Stomach (tissue), 9 donors: Measurements from ENCODE around the gene CACUL1. TPM values are rescaled to one million over a fixed set of nuclear protein-coding genes. Genes with fewer than 3 reads are reported as not detected.

Experiments
- DNase-seq, 2 donors: peaks; one replicate each; pipeline versions ENCODE4 v3.0.0 to v3.0.0-alpha.2; 2013 to 2019
- H3K27ac ChIP-seq, 5 donors: fragments of 200-600 bp in 4 of 5; sonication (generic) in 4 of 5; one replicate each; pipeline ENCODE4 v1.5.1; 2013 to 2019; ENCODE audit warnings: mild to moderate bottlenecking in 1 of 5, moderate library complexity in 1 of 5
- H3K27me3 ChIP-seq, 3 donors: fragments of 200-600 bp; sonication (generic); one replicate each; pipeline ENCODE4 v1.5.1; 2017 to 2019; ENCODE audit warnings: mixed run types in 1 of 3
- H3K36me3 ChIP-seq, 4 donors: fragments of 200-600 bp; sonication (generic); 1 replicate in 3 of 4; 2 replicates in 1 of 4; pipeline ENCODE4 v1.5.1; 2016 to 2019
- H3K4me1 ChIP-seq, 4 donors: fragments of 200-600 bp; sonication (generic); one replicate each; pipeline ENCODE4 v1.5.1; 2016 to 2019
- H3K4me3 ChIP-seq, 4 donors: fragments of 200-600 bp; sonication (generic) in 3 of 4; one replicate each; pipeline ENCODE4 v1.5.1; 2016 to 2019; ENCODE audit warnings: mild to moderate bottlenecking in 1 of 4
- H3K9me3 ChIP-seq, 4 donors: fragments of 200-600 bp; sonication (generic); one replicate each; pipeline ENCODE4 v1.5.1; 2016 to 2019
- EP300 ChIP-seq: sonication (generic); formaldehyde crosslinking; IDR thresholded peaks from one replicate; pipeline ENCODE4 v1.6.1; 2017; ENCODE audit warnings: antibody characterized with exemption
- POLR2A ChIP-seq, 4 donors: fragments of 450-650 bp; IDR thresholded peaks; one replicate each; pipeline ENCODE4 v1.6.1; 2016; ENCODE audit warnings: antibody characterized with exemption in 4 of 4, control low read depth in 2 of 4, mild to moderate bottlenecking in 1 of 4, moderate library complexity in 1 of 4
- POLR2AphosphoS5 ChIP-seq, 3 donors: sonication (generic); formaldehyde crosslinking; IDR thresholded peaks; one replicate each; pipeline ENCODE4 v1.6.1; 2016; ENCODE audit warnings: antibody characterized with exemption in 3 of 3
- WGBS, 5 donors: extraction: QIAGEN DNeasy Blood & Tissue Kit in 3 of 5; methylation state at CpG; one replicate each; pipeline versions ENCODE4 v1.1.5 to v1.1.7; 2013 to 2018; 5-methylcytosine and 5-hydroxymethylcytosine counted together
- intact Hi-C: fragments of 100-400 bp; cut with DNase I; formaldehyde crosslinking; loops from one replicate; pipeline ENCODE4 v1.15.1; 2023; ENCODE audit warnings: low total_unique reads
- polyA plus RNA-seq, 3 donors: library from polyadenylated mRNA; stranded (reverse); fragments of 200-250 nt; gene quantifications; one replicate each; pipeline ENCODE4 v1.2.3, GENCODE V29; 2013
- total RNA-seq, 5 donors: library from RNA; depleted of rRNA; stranded (reverse); fragments of >200 nt; gene quantifications; one replicate each; pipeline versions ENCODE4 v1.1.0 to v1.2.3, GENCODE V29; 2014 to 2016
- TF ChIP-seq, protein P1 (sequence below), 7 experiments: fragments of 450-650 bp in 4 of 7; fragments of 200-600 bp in 3 of 7; sonication (generic) in 3 of 7; IDR thresholded peaks; one replicate each; pipeline ENCODE4 v1.5.1; 2016 to 2019; ENCODE audit warnings: antibody characterized with exemption in 7 of 7, control low read depth in 2 of 7, mild to moderate bottlenecking in 1 of 7
- donor health status: healthy with polysubstance abuse.
- donor health status: Bipolar disorder and iron deficiency.
- donor health status: healthy.

Gene CACUL1
- total and polyA plus RNA-seq, 8 donors = 5.1 to 76.9 (median 18.5) TPM

DNA sequence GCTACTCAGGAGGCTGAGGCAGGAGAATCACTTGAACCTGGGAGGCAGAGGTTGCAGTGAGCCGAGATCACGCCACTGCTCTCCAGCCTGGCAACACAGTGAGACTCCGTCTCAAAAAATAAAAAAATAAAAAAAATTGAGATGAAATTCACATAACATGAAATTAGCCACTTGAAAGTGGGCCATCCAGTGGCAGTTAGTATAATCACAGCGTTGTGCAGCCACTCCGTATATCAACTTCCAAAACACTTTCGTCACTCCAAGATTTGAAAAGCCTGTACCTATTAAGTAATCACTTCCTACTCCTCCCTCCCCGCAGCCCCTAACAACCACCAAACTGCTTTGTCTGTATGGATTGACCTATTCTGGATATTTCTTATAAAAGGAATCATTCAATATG is 20.7 kb upstream of the CACUL1 start:
- 63 to 85% (median 79%) methylated on average over 6 to 7 of the region's 7 CpGs for WGBS, 5 donors

DNA sequence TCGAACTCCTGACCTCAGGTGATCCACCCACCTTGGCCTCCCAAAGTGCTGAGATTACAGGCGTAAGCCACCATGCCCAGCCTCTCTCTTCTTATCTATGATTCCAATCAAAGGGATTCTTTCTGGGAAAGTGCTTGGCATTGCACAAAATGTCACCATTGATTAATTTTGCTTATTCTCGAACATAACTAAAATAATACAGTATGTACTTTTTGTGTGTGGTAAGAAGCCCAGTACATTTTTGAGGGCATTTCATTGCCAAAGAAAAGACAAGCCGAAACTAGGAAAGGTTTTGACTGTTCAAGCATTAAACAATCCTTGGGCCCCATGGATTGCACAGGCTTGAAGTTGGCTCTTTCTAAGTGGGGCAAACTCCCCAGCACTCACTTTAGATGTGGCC is 18.3 kb upstream of the CACUL1 start:
- Histone ChIP-seq H3K4me3 (no peak overlapping the region), H3K27me3 (no peaks in the 10 kb centered on the region), H3K27ac (no peak overlapping the region), H3K4me1 (no peaks in the 10 kb centered on the region), H3K36me3 (no peaks in the 10 kb centered on the region), H3K9me3 (peaks cover 0 to 9% (median 5%) of the 10 kb centered on the region in 4 donors)
- intact Hi-C loops = no loop called here
- 80 to 89% (median 84%) methylated on average over 4 of the region's 4 CpGs for WGBS, 5 donors
- TF ChIP-seq POLR2A (IDR thresholded peaks at IDR 0.05) (no peak), POLR2AphosphoS5 (IDR thresholded peaks at IDR 0.05) (no peak), EP300 (no peak)
- TF ChIP-seq, protein P1, sequence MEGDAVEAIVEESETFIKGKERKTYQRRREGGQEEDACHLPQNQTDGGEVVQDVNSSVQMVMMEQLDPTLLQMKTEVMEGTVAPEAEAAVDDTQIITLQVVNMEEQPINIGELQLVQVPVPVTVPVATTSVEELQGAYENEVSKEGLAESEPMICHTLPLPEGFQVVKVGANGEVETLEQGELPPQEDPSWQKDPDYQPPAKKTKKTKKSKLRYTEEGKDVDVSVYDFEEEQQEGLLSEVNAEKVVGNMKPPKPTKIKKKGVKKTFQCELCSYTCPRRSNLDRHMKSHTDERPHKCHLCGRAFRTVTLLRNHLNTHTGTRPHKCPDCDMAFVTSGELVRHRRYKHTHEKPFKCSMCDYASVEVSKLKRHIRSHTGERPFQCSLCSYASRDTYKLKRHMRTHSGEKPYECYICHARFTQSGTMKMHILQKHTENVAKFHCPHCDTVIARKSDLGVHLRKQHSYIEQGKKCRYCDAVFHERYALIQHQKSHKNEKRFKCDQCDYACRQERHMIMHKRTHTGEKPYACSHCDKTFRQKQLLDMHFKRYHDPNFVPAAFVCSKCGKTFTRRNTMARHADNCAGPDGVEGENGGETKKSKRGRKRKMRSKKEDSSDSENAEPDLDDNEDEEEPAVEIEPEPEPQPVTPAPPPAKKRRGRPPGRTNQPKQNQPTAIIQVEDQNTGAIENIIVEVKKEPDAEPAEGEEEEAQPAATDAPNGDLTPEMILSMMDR (IDR thresholded peaks at IDR 0.05) = no peak
- DNase-seq = no peak

More for the DNA sequence above, 20.7 kb upstream of the CACUL1 start:
- Histone ChIP-seq H3K4me1 (no peaks in the 10 kb centered on the region), H3K4me3 (no peak overlapping the region), H3K27me3 (no peaks in the 10 kb centered on the region), H3K36me3 (no peaks in the 10 kb centered on the region), H3K27ac (no peak overlapping the region), H3K9me3 (peaks cover 0 to 6% (median 2%) of the 10 kb centered on the region in 4 donors)
- TF ChIP-seq EP300 (no peak), POLR2A (IDR thresholded peaks at IDR 0.05) (no peak), POLR2AphosphoS5 (IDR thresholded peaks at IDR 0.05) (no peak)
- TF ChIP-seq, protein P1 (IDR thresholded peaks at IDR 0.05) = no peak
- no peak for DNase-seq
- intact Hi-C loops = no loop called here

DNA sequence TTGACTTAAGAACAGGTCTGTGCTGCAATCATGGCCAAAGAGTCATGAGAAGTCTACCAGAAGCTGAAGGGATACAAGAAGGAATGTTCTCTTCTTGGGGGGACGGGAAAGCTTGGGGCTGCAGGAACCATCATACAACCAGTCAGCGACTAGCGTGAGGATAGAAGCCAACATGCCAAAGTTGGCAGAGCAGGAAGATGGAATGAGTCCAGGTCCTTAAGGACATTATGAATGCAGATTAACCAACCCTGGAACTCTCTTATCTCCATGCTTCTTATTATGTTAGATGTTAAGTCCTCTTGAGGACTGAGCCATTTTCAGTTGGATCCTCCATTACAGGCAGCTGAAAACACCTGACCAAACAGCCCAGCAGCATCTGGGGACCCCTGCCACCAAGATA is 17.2 kb upstream of the CACUL1 start:
- Histone ChIP-seq H3K36me3 (no peaks in the 10 kb centered on the region), H3K9me3 (peaks cover 0 to 9% (median 4%) of the 10 kb centered on the region in 4 donors), H3K4me3 (no peak overlapping the region), H3K27me3 (no peaks in the 10 kb centered on the region), H3K4me1 (no peaks in the 10 kb centered on the region), H3K27ac (no peak overlapping the region)
- intact Hi-C loops = no loop called here
- no peak for TF ChIP-seq EP300
- no peak for TF ChIP-seq POLR2A (IDR thresholded peaks at IDR 0.05)
- no peak for TF ChIP-seq POLR2AphosphoS5 (IDR thresholded peaks at IDR 0.05)
- TF ChIP-seq, protein P1 (IDR thresholded peaks at IDR 0.05) = no peak
- no peak for DNase-seq
- 79 to 100% (median 82%) methylated on average over 3 of the region's 3 CpGs for WGBS, 5 donors

DNA sequence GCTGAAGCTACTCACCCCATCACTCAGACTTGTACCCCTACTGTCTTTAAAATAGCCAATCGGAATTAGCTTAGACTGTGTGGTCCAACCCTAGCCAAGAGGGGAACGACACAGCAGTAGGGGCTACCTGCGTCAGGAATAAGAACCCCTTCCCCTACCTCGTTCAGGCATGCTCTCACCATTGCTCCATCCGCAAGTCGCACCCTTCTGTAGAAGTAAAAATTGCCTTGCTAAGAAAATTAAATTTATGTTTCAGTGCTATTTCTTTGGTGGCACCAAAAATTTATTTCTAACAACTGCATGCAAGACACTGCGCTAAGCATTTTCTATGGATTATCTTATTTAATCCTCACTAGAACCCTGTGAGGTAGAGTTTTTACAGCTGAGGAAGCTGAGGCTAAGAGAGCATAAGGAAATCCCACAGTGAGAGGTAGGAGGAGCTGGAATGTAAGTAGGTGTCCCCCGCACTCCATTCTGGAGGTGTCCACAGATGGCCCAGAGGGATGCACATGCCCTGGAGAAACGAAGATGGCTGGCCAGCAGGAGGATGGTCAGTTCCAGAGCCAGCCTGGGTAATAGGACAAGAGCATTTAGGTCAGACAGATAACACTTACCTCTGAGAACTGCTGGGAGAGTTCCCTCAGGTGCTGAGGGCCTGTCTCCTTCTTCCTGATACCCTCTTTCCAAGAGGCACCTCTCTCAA is 15.3 kb upstream of the CACUL1 start:
- WGBS, 5 donors = 85 to 91% (median 90%) methylated on average over 9 of the region's 9 CpGs
- Histone ChIP-seq H3K4me1 (no peaks in the 10 kb centered on the region), H3K27me3 (no peaks in the 10 kb centered on the region), H3K9me3 (peaks cover 0 to 9% (median 0%) of the 10 kb centered on the region in 4 donors), H3K36me3 (no peaks in the 10 kb centered on the region), H3K27ac (no peak overlapping the region), H3K4me3 (no peak overlapping the region)
- intact Hi-C loops = no loop called here
- no peak for TF ChIP-seq POLR2AphosphoS5 (IDR thresholded peaks at IDR 0.05)
- TF ChIP-seq POLR2A (IDR thresholded peaks at IDR 0.05) = no peak
- TF ChIP-seq, protein P1 (IDR thresholded peaks at IDR 0.05) = no peak
- no peak for TF ChIP-seq EP300
- no peak for DNase-seq
